Uterus (tissue), 2 donors: ENCODE results near the gene GMPPA.

Source experiments
- CTCF ChIP-seq, 4 experiments: fragments of 200-600 bp in 2 of 4; fragments of 450-650 bp in 2 of 4; sonication (generic) in 2 of 4; IDR thresholded peaks; one replicate each; pipeline ENCODE4 v1.5.1; 2016 to 2019; ENCODE audit warnings: antibody characterized with exemption in 4 of 4, mild to moderate bottlenecking in 2 of 4, moderate library complexity in 1 of 4
- POLR2A ChIP-seq, 2 donors: fragments of 450-650 bp; IDR thresholded peaks; one replicate each; pipeline ENCODE4 v1.6.1; 2016; ENCODE audit warnings: antibody characterized with exemption in 2 of 2, mild to moderate bottlenecking in 1 of 2, moderate library complexity in 1 of 2

DNA sequence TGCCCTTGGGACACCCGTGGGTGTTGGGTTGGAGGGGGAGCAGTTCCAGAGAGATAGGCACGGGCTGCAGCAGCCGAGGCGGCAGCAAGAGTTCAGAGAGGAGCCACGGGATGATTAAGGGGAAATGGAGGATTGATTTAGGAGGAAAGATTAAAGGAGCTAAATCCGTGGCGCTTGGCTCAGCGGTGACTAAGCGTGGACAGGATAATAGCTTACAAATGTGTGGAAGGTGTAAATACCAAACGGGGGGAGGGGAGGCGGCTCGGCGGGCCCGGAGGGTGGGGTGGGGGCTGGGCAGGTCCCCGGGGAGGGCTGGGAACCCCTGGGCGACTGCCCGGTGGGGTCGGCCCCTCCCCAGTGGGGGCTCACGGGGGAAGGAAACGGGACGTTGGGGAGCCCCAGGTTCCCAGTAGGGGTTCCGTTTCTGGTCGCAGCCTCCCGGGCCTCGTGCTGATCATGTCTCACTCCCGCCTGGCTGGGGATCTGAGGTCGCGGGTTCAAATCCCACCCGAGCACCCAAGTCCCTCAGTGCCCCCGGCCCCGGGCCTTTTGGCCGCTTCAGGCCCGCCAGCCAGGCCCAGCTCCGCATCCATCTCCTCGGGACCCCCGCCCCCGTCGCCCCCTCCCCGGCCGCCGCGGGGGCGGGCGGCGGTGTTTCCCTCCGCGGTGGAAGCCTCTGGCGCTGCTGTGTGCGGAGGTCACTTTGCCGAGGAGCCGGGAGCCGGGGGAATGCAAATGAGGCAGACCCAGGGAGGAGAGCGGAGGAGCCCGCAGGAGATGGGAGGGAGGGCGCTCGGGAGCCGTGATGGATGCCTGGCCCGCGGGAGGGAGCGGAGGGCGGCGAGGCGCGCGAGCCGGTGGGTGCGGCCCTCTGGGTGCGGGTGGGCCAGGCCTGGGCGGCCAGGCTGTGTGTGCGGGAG, 23.7 kb downstream of the GMPPA start:
- TF ChIP-seq CTCF (IDR thresholded peaks at IDR 0.05) (no peak), POLR2A (IDR thresholded peaks at IDR 0.05) (no peak)
